ENCODE measurements around the gene EMC10.

EMC10 gene

GRCh38 chr19:50488389-50489194 lies 12.3 kb downstream of the EMC10 start:
- TF ChIP-seq CTCF (conservative IDR thresholded peaks at IDR 0.05), result no peak
- no peak overlapping the region for H3K27ac ChIP-seq

- no peak for TF ChIP-seq CTCF (conservative IDR thresholded peaks at IDR 0.05)
- H3K27ac ChIP-seq, result no peak overlapping the region
Observed at GRCh38 chr19:50489461-50490011, 13.2 kb downstream of the EMC10 start.

- TF ChIP-seq CTCF (conservative IDR thresholded peaks at IDR 0.05), result no peak
Observed at GRCh38 chr19:50490411-50490811, 14.1 kb downstream of the EMC10 start.

GRCh38 chr19:50490991-50491472 lies 14.7 kb downstream of the EMC10 start:
- no peak overlapping the region for H3K27ac ChIP-seq
- no peak for TF ChIP-seq CTCF (conservative IDR thresholded peaks at IDR 0.05)

More at GRCh38 chr19:50490411-50490811, 14.1 kb downstream of the EMC10 start:
- H3K27ac ChIP-seq, result no peak overlapping the region

GRCh38 chr19:50492303-50493052 lies 16.2 kb downstream of the EMC10 start:
- H3K27ac ChIP-seq, result no peak overlapping the region
- TF ChIP-seq CTCF (conservative IDR thresholded peaks at IDR 0.05), result no peak

- no peak for TF ChIP-seq CTCF (conservative IDR thresholded peaks at IDR 0.05)
- H3K27ac ChIP-seq, result no peak overlapping the region
Observed at GRCh38 chr19:50493171-50493570, 16.9 kb downstream of the EMC10 start.

All from VCaP (cell line).